ENCODE results near the gene ZBTB4.
A peak's percentile ranks its signal among the peaks of the same experiment; 100 is the strongest.

Gene ZBTB4

DNA sequence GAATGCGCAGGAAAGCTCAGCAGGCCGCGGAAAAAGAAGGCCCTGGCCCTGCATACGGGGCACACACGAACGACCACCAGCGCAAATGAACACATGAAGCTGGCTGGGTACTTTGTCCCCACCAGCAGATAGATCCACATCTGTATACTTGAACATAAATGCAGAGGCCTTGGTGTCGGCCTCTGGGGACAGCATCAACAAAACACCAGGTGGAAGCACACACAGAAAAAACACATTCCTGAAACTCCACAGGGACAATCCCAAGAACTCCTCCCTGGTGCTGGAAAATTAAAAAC lies 606 bp upstream of the ZBTB4 start:
- no peak for DNase-seq
- Histone ChIP-seq H3K4me1 (no peaks in the 10 kb centered on the region), H3K27me3 (no peaks in the 10 kb centered on the region), H3K9me3 (no peaks in the 10 kb centered on the region), H3K4me3 (ENCODE audit: low read depth, low read length) (peak overlapping the region; percentile 63), H3K36me3 (no peaks in the 10 kb centered on the region)
- TF ChIP-seq, protein P1, sequence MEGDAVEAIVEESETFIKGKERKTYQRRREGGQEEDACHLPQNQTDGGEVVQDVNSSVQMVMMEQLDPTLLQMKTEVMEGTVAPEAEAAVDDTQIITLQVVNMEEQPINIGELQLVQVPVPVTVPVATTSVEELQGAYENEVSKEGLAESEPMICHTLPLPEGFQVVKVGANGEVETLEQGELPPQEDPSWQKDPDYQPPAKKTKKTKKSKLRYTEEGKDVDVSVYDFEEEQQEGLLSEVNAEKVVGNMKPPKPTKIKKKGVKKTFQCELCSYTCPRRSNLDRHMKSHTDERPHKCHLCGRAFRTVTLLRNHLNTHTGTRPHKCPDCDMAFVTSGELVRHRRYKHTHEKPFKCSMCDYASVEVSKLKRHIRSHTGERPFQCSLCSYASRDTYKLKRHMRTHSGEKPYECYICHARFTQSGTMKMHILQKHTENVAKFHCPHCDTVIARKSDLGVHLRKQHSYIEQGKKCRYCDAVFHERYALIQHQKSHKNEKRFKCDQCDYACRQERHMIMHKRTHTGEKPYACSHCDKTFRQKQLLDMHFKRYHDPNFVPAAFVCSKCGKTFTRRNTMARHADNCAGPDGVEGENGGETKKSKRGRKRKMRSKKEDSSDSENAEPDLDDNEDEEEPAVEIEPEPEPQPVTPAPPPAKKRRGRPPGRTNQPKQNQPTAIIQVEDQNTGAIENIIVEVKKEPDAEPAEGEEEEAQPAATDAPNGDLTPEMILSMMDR (IDR thresholded peaks at IDR 0.05; ENCODE audit: low read depth, low read length), result no peak

DNA sequence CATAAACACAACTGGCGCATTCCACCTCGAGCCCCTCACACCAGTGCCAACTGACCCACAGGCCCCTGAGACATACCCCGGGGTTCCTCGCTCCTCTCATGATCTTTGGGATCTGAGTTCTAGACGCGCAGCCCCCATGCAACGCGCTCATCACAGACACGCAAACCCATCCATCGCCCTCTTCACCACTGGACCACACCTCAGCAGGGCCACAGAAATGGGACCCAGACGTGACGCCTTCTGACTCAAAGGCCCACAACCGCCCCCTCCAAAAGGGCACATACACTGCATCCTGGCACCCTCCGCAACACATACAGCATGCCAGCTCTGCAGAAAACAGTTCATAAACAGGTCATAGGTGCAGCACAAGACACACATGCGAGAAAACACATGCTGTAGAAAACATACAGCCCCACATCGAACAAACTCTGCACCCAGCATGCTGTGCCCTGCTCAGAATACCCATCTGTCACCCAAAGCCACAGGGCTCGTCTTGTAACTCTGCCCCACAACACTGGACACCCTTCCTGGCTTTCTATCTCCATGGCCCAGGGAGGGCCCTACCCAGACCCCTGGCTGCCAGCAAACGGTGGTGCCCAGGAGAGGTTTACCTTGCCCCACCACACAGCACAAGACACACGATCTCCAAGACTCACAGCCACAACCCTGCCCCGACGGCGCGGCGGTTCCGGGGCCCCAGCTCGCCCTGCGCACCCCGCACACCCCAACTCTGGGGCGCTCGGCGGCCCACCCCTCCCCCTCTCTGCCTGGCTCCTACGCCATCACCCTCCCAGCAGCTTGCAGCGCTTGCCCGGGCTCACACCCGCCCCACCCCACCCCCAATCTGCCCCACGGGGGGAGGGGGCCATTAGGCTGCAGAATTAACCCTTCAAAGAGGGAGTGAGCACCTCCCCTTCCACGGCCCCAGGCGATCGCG lies 887 bp downstream of the ZBTB4 start:
- Histone ChIP-seq H3K4me1 (no peaks in the 10 kb centered on the region), H3K4me3 (ENCODE audit: low read depth, low read length) (peak overlapping the region; percentile 58), H3K27me3 (no peaks in the 10 kb centered on the region), H3K36me3 (no peaks in the 10 kb centered on the region), H3K9me3 (no peaks in the 10 kb centered on the region)
- TF ChIP-seq, protein P1 (IDR thresholded peaks at IDR 0.05; ENCODE audit: low read depth, low read length), result no peak
- DNase-seq, result peak; percentile 29

DNA sequence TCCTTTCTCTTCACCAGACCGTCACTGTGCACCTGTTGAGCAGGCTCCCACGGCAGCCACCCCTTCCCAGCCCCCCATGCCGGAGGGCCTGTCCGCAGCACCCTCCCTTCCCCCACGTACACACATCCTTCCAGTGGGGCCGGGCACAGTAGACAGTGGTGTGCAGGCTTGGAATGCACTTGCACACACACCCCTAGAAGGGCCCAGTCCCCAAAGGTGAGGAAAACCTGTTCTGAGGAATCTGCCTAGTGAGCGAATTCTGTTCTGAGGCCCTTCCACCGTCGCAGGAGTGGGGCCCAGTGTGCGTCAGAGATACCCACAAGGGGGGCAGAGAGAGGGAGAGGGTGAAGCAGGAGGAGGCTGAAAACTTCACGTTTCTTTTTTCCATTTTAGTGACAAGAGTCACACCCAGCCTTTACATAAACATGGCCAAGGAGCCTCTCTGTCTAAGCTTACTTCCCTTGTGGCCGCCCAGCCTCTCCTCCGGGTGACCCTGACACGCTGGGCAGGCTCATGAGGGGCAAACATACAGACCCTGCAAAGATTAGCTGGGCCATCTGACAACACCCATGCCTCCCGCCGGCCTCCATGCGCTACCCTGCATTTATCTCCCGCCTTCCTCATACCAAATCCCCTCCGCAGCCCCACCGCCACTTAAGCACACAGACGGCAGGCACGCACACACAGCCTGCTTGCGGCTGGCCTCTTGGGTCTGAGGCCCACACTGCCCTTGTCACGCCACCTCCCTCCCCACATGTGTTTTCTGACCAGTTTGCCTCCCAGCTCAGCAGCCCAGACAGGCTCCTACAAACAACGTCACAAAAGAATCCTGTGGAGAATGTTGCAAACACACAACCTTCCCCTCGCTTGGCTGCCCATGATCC lies 1.8 kb downstream of the ZBTB4 start:
- Histone ChIP-seq H3K27me3 (no peaks in the 10 kb centered on the region), H3K36me3 (no peaks in the 10 kb centered on the region), H3K9me3 (no peaks in the 10 kb centered on the region), H3K4me1 (no peaks in the 10 kb centered on the region), H3K4me3 (ENCODE audit: low read depth, low read length) (no peak overlapping the region)
- no peak for DNase-seq
- TF ChIP-seq, protein P1 (IDR thresholded peaks at IDR 0.05; ENCODE audit: low read depth, low read length), result no peak

DNA sequence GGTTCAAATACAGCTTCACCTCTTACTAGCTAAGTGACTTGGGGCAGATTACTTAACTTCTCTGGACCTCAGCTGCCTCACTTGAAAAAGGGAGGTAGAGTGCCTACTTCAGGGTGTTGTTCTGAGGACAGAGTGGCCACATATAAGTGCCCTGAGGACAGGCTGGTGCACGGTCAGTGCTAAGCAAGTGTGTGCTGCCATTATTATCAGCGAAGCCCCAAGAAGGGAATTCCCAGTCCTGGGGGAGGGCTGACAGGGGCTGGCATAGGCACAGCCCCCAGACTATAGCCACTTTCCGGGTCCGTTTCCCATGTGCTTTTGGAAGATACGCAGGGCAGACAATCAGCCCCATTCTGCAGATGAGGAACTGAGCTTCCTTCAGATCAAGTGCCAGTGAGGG lies 2.5 kb downstream of the ZBTB4 start:
- no peak for DNase-seq
- Histone ChIP-seq H3K4me3 (ENCODE audit: low read depth, low read length) (no peak overlapping the region), H3K4me1 (no peaks in the 10 kb centered on the region), H3K27me3 (no peaks in the 10 kb centered on the region), H3K36me3 (no peaks in the 10 kb centered on the region), H3K9me3 (no peaks in the 10 kb centered on the region)
- TF ChIP-seq, protein P1 (IDR thresholded peaks at IDR 0.05; ENCODE audit: low read depth, low read length), result no peak

DNA sequence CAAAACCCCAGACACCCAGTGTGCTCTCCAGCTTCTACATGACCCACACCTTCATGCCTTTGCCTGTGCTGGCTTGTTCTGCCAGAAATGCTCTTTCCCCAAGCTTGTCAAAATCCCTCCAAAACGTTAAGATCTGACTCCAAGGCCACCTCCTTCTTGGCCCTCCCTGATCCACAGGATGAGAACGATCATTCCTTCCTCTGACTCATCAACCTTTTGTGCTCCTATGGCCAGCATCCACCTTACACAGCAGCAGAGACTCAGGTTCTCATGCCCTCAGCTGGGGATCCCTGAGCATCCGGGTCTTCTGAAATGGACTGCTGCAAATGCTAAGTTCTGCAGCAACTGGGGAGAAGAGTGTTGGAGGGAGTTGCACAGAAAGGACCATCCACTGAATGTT lies 2.9 kb downstream of the ZBTB4 start:
- Histone ChIP-seq H3K36me3 (no peaks in the 10 kb centered on the region), H3K4me3 (ENCODE audit: low read depth, low read length) (no peak overlapping the region), H3K9me3 (no peaks in the 10 kb centered on the region), H3K4me1 (no peaks in the 10 kb centered on the region), H3K27me3 (no peaks in the 10 kb centered on the region)
- TF ChIP-seq, protein P1 (IDR thresholded peaks at IDR 0.05; ENCODE audit: low read depth, low read length), result no peak
- no peak for DNase-seq

All from BE2C (cell line).